Posterior vena cava (tissue), 2 donors: ENCODE measurements around the gene TMEM131L. TPM values are rescaled to one million over a fixed set of nuclear protein-coding genes. Genes with fewer than 3 reads are reported as not detected.
"Not testable (repeated sequence)": the region's sequence is repeated elsewhere in the genome, so short reads cannot be mapped to it uniquely, and the experiment has no call there.

Experiments used
- DNase-seq: peaks from one replicate; pipeline ENCODE4 v3.0.0-alpha.2; 2020; ENCODE audit warnings: low spot score
- intact Hi-C, 2 donors: fragments of 100-400 bp; cut with DNase I; formaldehyde crosslinking; loops; one replicate each; pipeline versions ENCODE4 v1.14.1 to v1.14.2; 2022 to 2023
- total RNA-seq, 2 donors: library from RNA; stranded (reverse); fragmentation: NEBNext Ultra II Directional; extraction: Animal tissue kit (Norgen Biotek cat#: 25700); gene quantifications; one replicate each; pipeline ENCODE4 v1.2.1, GENCODE V29; 2021
- donor health status: DM: yes; HTN: yes; CAD: no.
- donor health status: DM: yes; HTN: yes; CAD: no.

TMEM131L gene
- total RNA-seq, 2 donors from 2014 or later, result 11.4 to 12.0 TPM

- DNase-seq, result no peak
- intact Hi-C loops, result no loop called here
These were observed 180.1 kb downstream of the TMEM131L start for GRCh38 chr4:153646261-153646660.

GRCh38 chr4:153646978-153647377, 180.8 kb downstream of the TMEM131L start:
- intact Hi-C loops, result no loop called here
- DNase-seq, result no peak

- DNase-seq, result no peak
- intact Hi-C loops, result no loop called here
These were observed 181.8 kb downstream of the TMEM131L start for GRCh38 chr4:153647975-153648374.

GRCh38 chr4:153649572-153649991, 183.4 kb downstream of the TMEM131L start:
- intact Hi-C loops, result no loop called here
- no peak for DNase-seq

- intact Hi-C loops, result no loop called here
- no peak for DNase-seq
These were observed 185.0 kb downstream of the TMEM131L start for GRCh38 chr4:153651116-153651515.

GRCh38 chr4:153651587-153651986, 185.4 kb downstream of the TMEM131L start:
- DNase-seq, result peak; percentile 85

GRCh38 chr4:153652051-153652784, 186.1 kb downstream of the TMEM131L start:
- intact Hi-C loops, result no loop called here
- DNase-seq, result peak; percentile 82

More at GRCh38 chr4:153651587-153651986, 185.4 kb downstream of the TMEM131L start:
- intact Hi-C loops, result no loop called here

GRCh38 chr4:153655002-153655541, 188.9 kb downstream of the TMEM131L start:
- no peak for DNase-seq
- intact Hi-C loops, result no loop called here

- intact Hi-C loops, result no loop called here
- peak; percentile 87 for DNase-seq
These were observed 189.8 kb downstream of the TMEM131L start for GRCh38 chr4:153655928-153656327.

GRCh38 chr4:153661215-153661822, 195.2 kb downstream of the TMEM131L start:
- intact Hi-C loops, result no loop called here
- DNase-seq, result no peak

- intact Hi-C loops, result no loop called here
- no peak for DNase-seq
These were observed 195.7 kb downstream of the TMEM131L start for GRCh38 chr4:153661908-153662307.

GRCh38 chr4:153663667-153664066, 197.5 kb downstream of the TMEM131L start:
- DNase-seq, result no peak
- intact Hi-C loops, result no loop called here

GRCh38 chr4:153666505-153666904, 200.3 kb downstream of the TMEM131L start:
- intact Hi-C loops, DNase-seq: not testable (repeated sequence)

- intact Hi-C loops, result no loop called here
- DNase-seq, result no peak
These were observed 202.5 kb downstream of the TMEM131L start for GRCh38 chr4:153668647-153669046.

- DNase-seq, result no peak
- intact Hi-C loops, result no loop called here
These were observed 203.7 kb downstream of the TMEM131L start for GRCh38 chr4:153669838-153670237.

- intact Hi-C loops, result no loop called here
- DNase-seq, result no peak
These were observed 210.3 kb downstream of the TMEM131L start for GRCh38 chr4:153676486-153676885.

GRCh38 chr4:153676984-153677383, 210.8 kb downstream of the TMEM131L start:
- DNase-seq, result no peak
- intact Hi-C loops, result no loop called here

GRCh38 chr4:153679486-153679885, 213.3 kb downstream of the TMEM131L start:
- intact Hi-C loops, result no loop called here
- DNase-seq, result peak; percentile 82

- no peak for DNase-seq
- intact Hi-C loops, result no loop called here
These were observed 217.6 kb downstream of the TMEM131L start for GRCh38 chr4:153683763-153684181.

- intact Hi-C loops, result no loop called here
- peak; percentile 96 for DNase-seq
These were observed 218.2 kb downstream of the TMEM131L start, which contains the start of gene TLR2 for GRCh38 chr4:153684182-153684970. Gene TLR2, plus strand, starts transcription at chr4:153684280. Its CDS starts 18,628 bp downstream, at chr4:153702908.
